HEK293 (cell line): ENCODE measurements around the gene CHMP4A.
A peak's percentile ranks its signal among the peaks of the same experiment; 100 is the strongest.

Experiments
- GLIS1 ChIP-seq: fragments of 450-650 bp; formaldehyde crosslinking; IDR thresholded peaks from 2 replicates; pipeline ENCODE4 v1.5.1; 2016; ENCODE audit warnings: missing biosample characterization, missing genetic modification characterization
- KLF1 ChIP-seq: fragments of 450-650 bp; formaldehyde crosslinking; IDR thresholded peaks from 2 replicates; pipeline ENCODE4 v1.5.1; 2016; ENCODE audit warnings: missing biosample characterization, missing genetic modification characterization
- KLF16 ChIP-seq: fragments of 450-650 bp; formaldehyde crosslinking; IDR thresholded peaks from 2 replicates; pipeline ENCODE4 v1.5.1; 2017; ENCODE audit warnings: missing biosample characterization, missing genetic modification characterization
- YY1 ChIP-seq: fragments of 450-650 bp; formaldehyde crosslinking; IDR thresholded peaks from 2 replicates; pipeline ENCODE4 v1.5.1; 2018; ENCODE audit warnings: missing biosample characterization, missing genetic modification characterization
- ZBTB17 ChIP-seq: fragments of 450-650 bp; formaldehyde crosslinking; IDR thresholded peaks from 2 replicates; pipeline ENCODE4 v1.5.1; 2016; ENCODE audit warnings: missing biosample characterization, missing genetic modification characterization
- ZBTB48 ChIP-seq: fragments of 450-650 bp; formaldehyde crosslinking; IDR thresholded peaks from 2 replicates; pipeline ENCODE4 v1.5.1; 2016; ENCODE audit warnings: missing biosample characterization, missing genetic modification characterization
- ZBTB7A ChIP-seq: fragments of 450-650 bp; formaldehyde crosslinking; IDR thresholded peaks from 2 replicates; pipeline ENCODE4 v1.5.1; 2016; ENCODE audit warnings: low read depth, missing biosample characterization, missing genetic modification characterization
- ZBTB8A ChIP-seq: fragments of 450-650 bp; formaldehyde crosslinking; IDR thresholded peaks from 2 replicates; pipeline ENCODE4 v1.5.1; 2016; ENCODE audit warnings: missing biosample characterization, missing genetic modification characterization
- ZFHX2 ChIP-seq: fragments of 450-650 bp; formaldehyde crosslinking; conservative IDR thresholded peaks from 2 replicates; pipeline ENCODE4 v1.5.1; 2016; ENCODE audit warnings: missing biosample characterization, missing genetic modification characterization
- ZIC2 ChIP-seq: fragments of 450-650 bp; formaldehyde crosslinking; IDR thresholded peaks from 2 replicates; pipeline ENCODE4 v1.5.1; 2016; ENCODE audit warnings: missing biosample characterization, missing genetic modification characterization
- ZNF10 ChIP-seq: fragments of 450-650 bp; formaldehyde crosslinking; IDR thresholded peaks from 2 replicates; pipeline ENCODE4 v1.5.1; 2017; ENCODE audit warnings: missing biosample characterization, missing genetic modification characterization
- ZNF274 ChIP-seq, 2 experiments: fragments of 200-500 bp in 1 of 2; fragments of 450-650 bp in 1 of 2; sonication (Bioruptor generic) in 1 of 2; formaldehyde crosslinking in 1 of 2; IDR thresholded peaks; 2 replicates each; pipeline versions ENCODE4 v1.5.1 to v1.6.1; 2014 to 2016; ENCODE audit warnings: borderline replicate concordance in 1 of 2, inconsistent platforms in 1 of 2, low read length in 1 of 2, missing biosample characterization in 1 of 2, missing genetic modification characterization in 1 of 2
- ZNF585B ChIP-seq: fragments of 450-650 bp; formaldehyde crosslinking; IDR thresholded peaks from 2 replicates; pipeline ENCODE4 v1.5.1; 2016; ENCODE audit warnings: missing biosample characterization, missing genetic modification characterization
- ZNF629 ChIP-seq: fragments of 450-650 bp; formaldehyde crosslinking; IDR thresholded peaks from 2 replicates; pipeline ENCODE4 v1.5.1; 2017; ENCODE audit warnings: missing biosample characterization, missing genetic modification characterization
- ZNF76 ChIP-seq: fragments of 450-650 bp; formaldehyde crosslinking; IDR thresholded peaks from 2 replicates; pipeline ENCODE4; 2016; ENCODE audit warnings: low read depth, missing biosample characterization, missing genetic modification characterization, borderline replicate concordance
- ZNF843 ChIP-seq: fragments of 450-650 bp; formaldehyde crosslinking; IDR thresholded peaks from 2 replicates; pipeline ENCODE4 v1.5.1; 2016; ENCODE audit warnings: missing biosample characterization, missing genetic modification characterization
- ZXDB ChIP-seq: fragments of 450-650 bp; formaldehyde crosslinking; IDR thresholded peaks from 2 replicates; pipeline ENCODE4 v1.5.1; 2016; ENCODE audit warnings: missing biosample characterization, missing genetic modification characterization
- TF ChIP-seq, protein P1 (sequence below): fragments of 450-650 bp; formaldehyde crosslinking; IDR thresholded peaks from 2 replicates; pipeline ENCODE4 v1.5.1; 2016; ENCODE audit warnings: missing biosample characterization, missing genetic modification characterization
- TF ChIP-seq, protein P2 (sequence below): fragments of 450-650 bp; formaldehyde crosslinking; IDR thresholded peaks from 2 replicates; pipeline ENCODE4 v1.5.1; 2016; ENCODE audit warnings: missing biosample characterization, missing genetic modification characterization
- TF ChIP-seq, protein P3 (sequence below): fragments of 450-650 bp; formaldehyde crosslinking; IDR thresholded peaks from 2 replicates; pipeline ENCODE4 v1.5.1; 2016; ENCODE audit warnings: missing biosample characterization, missing genetic modification characterization
- TF ChIP-seq, protein P4 (sequence below): fragments of 450-650 bp; formaldehyde crosslinking; IDR thresholded peaks from 2 replicates; pipeline ENCODE4 v1.5.1; 2016; ENCODE audit warnings: missing biosample characterization, missing genetic modification characterization
- TF ChIP-seq, protein P5 (sequence below): sonication (generic); formaldehyde crosslinking; IDR thresholded peaks from 2 replicates; pipeline ENCODE4 v1.8.1; 2022; ENCODE audit warnings: mild to moderate bottlenecking, moderate library complexity, missing genetic modification reagents
- TF ChIP-seq, protein P6 (sequence below): fragments of 450-650 bp; formaldehyde crosslinking; optimal IDR thresholded peaks from 2 replicates; pipeline ENCODE3; 2016; ENCODE audit warnings: missing biosample characterization, mild to moderate bottlenecking, missing genetic modification characterization

CHMP4A gene

DNA sequence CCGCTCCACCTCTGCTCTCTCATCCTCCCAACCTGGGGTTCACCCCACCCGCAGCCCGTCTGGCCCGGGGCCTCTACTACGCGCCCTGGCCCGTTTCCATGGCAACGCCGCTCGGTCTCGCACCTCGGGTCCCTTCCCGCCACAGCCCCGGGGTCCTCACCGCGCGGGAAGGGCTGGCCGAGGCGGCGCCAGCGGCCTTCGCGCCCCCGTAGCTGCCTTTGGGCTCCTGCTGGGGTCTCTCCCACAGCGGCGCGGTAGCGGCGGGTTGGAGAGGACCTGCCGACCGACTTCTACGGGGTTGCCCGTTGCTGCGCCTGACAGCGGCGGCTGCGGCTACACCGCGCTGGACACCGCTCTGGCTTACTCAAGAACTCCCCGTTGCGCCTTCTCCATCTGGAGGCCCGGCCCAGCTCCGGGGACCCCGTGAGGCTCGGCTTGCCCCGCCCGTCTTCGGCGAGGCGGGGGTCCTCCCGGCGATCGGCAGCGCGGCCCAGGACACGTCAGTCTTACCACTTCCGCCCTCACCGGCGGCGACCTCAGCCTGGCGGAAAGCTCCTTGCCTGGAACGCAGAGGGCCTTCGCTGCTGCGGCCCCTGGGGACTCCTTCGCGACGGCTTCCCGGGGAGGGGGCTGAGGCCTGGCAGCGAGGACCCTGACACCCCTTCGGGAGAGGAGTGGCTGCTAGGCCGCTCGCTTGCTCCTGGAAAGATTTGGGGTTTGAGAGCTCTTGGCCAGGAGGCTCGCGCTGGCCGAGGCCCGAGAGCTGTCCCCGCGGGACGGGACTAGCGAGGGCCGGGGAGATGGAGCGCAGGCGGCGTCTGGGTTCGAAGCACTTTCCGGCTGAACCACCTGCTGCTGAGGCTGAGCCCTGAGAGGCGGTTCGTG lies 17.9 kb downstream of the CHMP4A start, which contains the start of gene TM9SF1 (continued):
- TF ChIP-seq, protein P1, sequence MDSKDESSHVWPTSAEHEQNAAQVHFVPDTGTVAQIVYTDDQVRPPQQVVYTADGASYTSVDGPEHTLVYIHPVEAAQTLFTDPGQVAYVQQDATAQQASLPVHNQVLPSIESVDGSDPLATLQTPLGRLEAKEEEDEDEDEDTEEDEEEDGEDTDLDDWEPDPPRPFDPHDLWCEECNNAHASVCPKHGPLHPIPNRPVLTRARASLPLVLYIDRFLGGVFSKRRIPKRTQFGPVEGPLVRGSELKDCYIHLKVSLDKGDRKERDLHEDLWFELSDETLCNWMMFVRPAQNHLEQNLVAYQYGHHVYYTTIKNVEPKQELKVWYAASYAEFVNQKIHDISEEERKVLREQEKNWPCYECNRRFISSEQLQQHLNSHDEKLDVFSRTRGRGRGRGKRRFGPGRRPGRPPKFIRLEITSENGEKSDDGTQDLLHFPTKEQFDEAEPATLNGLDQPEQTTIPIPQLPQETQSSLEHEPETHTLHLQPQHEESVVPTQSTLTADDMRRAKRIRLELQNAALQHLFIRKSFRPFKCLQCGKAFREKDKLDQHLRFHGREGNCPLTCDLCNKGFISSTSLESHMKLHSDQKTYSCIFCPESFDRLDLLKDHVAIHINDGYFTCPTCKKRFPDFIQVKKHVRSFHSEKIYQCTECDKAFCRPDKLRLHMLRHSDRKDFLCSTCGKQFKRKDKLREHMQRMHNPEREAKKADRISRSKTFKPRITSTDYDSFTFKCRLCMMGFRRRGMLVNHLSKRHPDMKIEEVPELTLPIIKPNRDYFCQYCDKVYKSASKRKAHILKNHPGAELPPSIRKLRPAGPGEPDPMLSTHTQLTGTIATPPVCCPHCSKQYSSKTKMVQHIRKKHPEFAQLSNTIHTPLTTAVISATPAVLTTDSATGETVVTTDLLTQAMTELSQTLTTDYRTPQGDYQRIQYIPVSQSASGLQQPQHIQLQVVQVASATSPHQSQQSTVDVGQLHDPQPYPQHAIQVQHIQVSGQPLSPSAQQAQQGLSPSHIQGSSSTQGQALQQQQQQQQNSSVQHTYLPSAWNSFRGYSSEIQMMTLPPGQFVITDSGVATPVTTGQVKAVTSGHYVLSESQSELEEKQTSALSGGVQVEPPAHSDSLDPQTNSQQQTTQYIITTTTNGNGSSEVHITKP = peak; percentile 85
- TF ChIP-seq ZBTB48 (tag by site-specific recombination) = peak; percentile 92
- TF ChIP-seq ZNF76 (tag by site-specific recombination) = peak; percentile 88
- TF ChIP-seq ZBTB8A = peak; percentile 72
- no peak for TF ChIP-seq ZNF10 (tag by site-specific recombination)
- TF ChIP-seq, protein P2, sequence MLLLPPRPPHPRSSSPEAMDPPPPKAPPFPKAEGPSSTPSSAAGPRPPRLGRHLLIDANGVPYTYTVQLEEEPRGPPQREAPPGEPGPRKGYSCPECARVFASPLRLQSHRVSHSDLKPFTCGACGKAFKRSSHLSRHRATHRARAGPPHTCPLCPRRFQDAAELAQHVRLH = peak; percentile 82
- TF ChIP-seq ZBTB17 (tag by site-specific recombination) = peak; percentile 98
- TF ChIP-seq YY1 (tag by site-specific recombination) = peak; percentile 49
- peak; percentile 95 for TF ChIP-seq ZBTB7A
- TF ChIP-seq, protein P3, sequence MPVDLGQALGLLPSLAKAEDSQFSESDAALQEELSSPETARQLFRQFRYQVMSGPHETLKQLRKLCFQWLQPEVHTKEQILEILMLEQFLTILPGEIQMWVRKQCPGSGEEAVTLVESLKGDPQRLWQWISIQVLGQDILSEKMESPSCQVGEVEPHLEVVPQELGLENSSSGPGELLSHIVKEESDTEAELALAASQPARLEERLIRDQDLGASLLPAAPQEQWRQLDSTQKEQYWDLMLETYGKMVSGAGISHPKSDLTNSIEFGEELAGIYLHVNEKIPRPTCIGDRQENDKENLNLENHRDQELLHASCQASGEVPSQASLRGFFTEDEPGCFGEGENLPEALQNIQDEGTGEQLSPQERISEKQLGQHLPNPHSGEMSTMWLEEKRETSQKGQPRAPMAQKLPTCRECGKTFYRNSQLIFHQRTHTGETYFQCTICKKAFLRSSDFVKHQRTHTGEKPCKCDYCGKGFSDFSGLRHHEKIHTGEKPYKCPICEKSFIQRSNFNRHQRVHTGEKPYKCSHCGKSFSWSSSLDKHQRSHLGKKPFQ (tag by site-specific recombination) = peak; percentile 26; the same call in 1 of the 2 replicates
- TF ChIP-seq, protein P4, sequence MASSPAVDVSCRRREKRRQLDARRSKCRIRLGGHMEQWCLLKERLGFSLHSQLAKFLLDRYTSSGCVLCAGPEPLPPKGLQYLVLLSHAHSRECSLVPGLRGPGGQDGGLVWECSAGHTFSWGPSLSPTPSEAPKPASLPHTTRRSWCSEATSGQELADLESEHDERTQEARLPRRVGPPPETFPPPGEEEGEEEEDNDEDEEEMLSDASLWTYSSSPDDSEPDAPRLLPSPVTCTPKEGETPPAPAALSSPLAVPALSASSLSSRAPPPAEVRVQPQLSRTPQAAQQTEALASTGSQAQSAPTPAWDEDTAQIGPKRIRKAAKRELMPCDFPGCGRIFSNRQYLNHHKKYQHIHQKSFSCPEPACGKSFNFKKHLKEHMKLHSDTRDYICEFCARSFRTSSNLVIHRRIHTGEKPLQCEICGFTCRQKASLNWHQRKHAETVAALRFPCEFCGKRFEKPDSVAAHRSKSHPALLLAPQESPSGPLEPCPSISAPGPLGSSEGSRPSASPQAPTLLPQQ (tag by site-specific recombination) = peak; percentile 82
- TF ChIP-seq KLF1 (tag by site-specific recombination) = peak; percentile 38; the same call in 1 of the 2 replicates
- peak; percentile 85 for TF ChIP-seq ZNF629
- TF ChIP-seq ZFHX2 (tag by site-specific recombination) = peak; percentile 42; the same call in 1 of the 2 replicates
- TF ChIP-seq GLIS1 (tag by site-specific recombination) = peak; percentile 87
- TF ChIP-seq ZIC2 (tag by site-specific recombination) = peak; percentile 87
- TF ChIP-seq ZNF843 (tag by site-specific recombination) = peak; percentile 34; the same call in 1 of the 2 replicates
- TF ChIP-seq, protein P5, sequence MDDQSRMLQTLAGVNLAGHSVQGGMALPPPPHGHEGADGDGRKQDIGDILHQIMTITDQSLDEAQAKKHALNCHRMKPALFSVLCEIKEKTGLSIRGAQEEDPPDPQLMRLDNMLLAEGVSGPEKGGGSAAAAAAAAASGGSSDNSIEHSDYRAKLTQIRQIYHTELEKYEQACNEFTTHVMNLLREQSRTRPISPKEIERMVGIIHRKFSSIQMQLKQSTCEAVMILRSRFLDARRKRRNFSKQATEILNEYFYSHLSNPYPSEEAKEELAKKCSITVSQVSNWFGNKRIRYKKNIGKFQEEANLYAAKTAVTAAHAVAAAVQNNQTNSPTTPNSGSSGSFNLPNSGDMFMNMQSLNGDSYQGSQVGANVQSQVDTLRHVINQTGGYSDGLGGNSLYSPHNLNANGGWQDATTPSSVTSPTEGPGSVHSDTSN (CRISPR knock-in tag) = peak; percentile 32; the same call in 1 of the 2 replicates
- TF ChIP-seq ZNF585B (tag by site-specific recombination) = no peak
- TF ChIP-seq ZXDB = peak; percentile 99
- TF ChIP-seq ZNF274 (IDR thresholded peaks at IDR 0.05; ENCODE audit: low read length) = no peak
- no peak for TF ChIP-seq ZNF274 (tag by site-specific recombination; IDR thresholded peaks at IDR 0.05; ENCODE audit: borderline replicate concordance)
- TF ChIP-seq KLF16 (tag by site-specific recombination) = peak; percentile 63; the same call in 1 of the 2 replicates
- TF ChIP-seq, protein P6, sequence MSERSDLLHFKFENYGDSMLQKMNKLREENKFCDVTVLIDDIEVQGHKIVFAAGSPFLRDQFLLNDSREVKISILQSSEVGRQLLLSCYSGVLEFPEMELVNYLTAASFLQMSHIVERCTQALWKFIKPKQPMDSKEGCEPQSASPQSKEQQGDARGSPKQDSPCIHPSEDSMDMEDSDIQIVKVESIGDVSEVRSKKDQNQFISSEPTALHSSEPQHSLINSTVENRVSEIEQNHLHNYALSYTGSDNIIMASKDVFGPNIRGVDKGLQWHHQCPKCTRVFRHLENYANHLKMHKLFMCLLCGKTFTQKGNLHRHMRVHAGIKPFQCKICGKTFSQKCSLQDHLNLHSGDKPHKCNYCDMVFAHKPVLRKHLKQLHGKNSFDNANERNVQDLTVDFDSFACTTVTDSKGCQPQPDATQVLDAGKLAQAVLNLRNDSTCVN (tag by site-specific recombination) = peak; percentile 84
